Parathyroid adenoma (tissue), 2 donors: ENCODE results near the gene CSAD.
A peak's percentile ranks its signal among the peaks of the same experiment; 100 is the strongest.

Source experiments
- H2AFZ ChIP-seq: fragments of 300-600 bp; sonication (generic); one replicate; pipeline ENCODE4 v1.7.0; 2017; ENCODE audit warnings: antibody characterized with exemption, mild to moderate bottlenecking
- H3K27ac ChIP-seq: fragments of 300-600 bp; sonication (generic); one replicate; pipeline ENCODE4 v1.7.0; 2017
- H3K27me3 ChIP-seq: fragments of 300-600 bp; sonication (generic); one replicate; pipeline ENCODE4 v1.7.0; 2017; ENCODE audit warnings: low read length; ENCODE audit not compliant: control insufficient read depth, insufficient read depth
- H3K36me3 ChIP-seq: fragments of 300-600 bp; sonication (generic); one replicate; pipeline ENCODE4 v1.7.0; 2017; ENCODE audit warnings: low read length; ENCODE audit not compliant: control insufficient read depth, insufficient read depth
- H3K4me1 ChIP-seq: fragments of 300-600 bp; sonication (generic); one replicate; pipeline ENCODE4 v1.7.0; 2017; ENCODE audit warnings: control low read depth
- H3K4me2 ChIP-seq: fragments of 300-600 bp; sonication (generic); one replicate; pipeline ENCODE4 v1.7.0; 2017; ENCODE audit warnings: low read length
- H3K4me3 ChIP-seq: fragments of 300-600 bp; sonication (generic); one replicate; pipeline ENCODE4 v1.7.0; 2017; ENCODE audit warnings: low read depth, low read length
- H3K79me2 ChIP-seq: fragments of 300-600 bp; sonication (generic); one replicate; pipeline ENCODE4 v1.7.0; 2017; ENCODE audit warnings: control low read depth
- H3K9ac ChIP-seq: fragments of 300-600 bp; sonication (generic); one replicate; pipeline ENCODE4 v1.7.0; 2017; ENCODE audit warnings: mild to moderate bottlenecking
- H3K9me3 ChIP-seq: fragments of 300-600 bp; sonication (generic); one replicate; pipeline ENCODE4 v1.7.0; 2017; ENCODE audit warnings: low read length; ENCODE audit not compliant: control insufficient read depth
- TF ChIP-seq, protein P1 (sequence below): fragments of 300-600 bp; sonication (generic); IDR thresholded peaks from one replicate; pipeline ENCODE4 v1.7.0; 2017; ENCODE audit warnings: antibody characterized with exemption, mild to moderate bottlenecking
- donor health status: primary hyperparathyroidism.

The CSAD gene

DNA sequence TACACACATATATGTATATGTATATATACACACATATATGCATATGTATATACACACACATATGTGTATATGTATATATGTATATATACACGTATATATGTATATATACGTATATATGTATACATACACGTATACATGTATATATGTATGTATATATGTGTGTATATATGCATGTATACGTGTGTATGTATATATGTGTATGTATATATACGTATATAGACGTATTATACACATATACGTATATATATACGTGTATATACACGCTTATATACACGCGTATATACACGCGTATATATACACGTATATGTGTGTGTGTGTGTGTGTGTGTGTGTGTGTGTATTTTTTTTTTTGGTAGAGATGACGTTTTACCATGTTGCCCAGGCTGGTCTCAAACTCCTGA lies 33.1 kb downstream of the CSAD start:
- Histone ChIP-seq H3K4me2 (no peak overlapping the region), H2AFZ (no peak overlapping the region), H3K9me3 (no peaks in the 10 kb centered on the region), H3K4me3 (no peak overlapping the region), H3K79me2 (no peaks in the 10 kb centered on the region), H3K4me1 (no peaks in the 10 kb centered on the region), H3K9ac (no peak overlapping the region), H3K36me3 (no peaks in the 10 kb centered on the region), H3K27ac (no peak overlapping the region), H3K27me3 (no peaks in the 10 kb centered on the region)
- TF ChIP-seq, protein P1, sequence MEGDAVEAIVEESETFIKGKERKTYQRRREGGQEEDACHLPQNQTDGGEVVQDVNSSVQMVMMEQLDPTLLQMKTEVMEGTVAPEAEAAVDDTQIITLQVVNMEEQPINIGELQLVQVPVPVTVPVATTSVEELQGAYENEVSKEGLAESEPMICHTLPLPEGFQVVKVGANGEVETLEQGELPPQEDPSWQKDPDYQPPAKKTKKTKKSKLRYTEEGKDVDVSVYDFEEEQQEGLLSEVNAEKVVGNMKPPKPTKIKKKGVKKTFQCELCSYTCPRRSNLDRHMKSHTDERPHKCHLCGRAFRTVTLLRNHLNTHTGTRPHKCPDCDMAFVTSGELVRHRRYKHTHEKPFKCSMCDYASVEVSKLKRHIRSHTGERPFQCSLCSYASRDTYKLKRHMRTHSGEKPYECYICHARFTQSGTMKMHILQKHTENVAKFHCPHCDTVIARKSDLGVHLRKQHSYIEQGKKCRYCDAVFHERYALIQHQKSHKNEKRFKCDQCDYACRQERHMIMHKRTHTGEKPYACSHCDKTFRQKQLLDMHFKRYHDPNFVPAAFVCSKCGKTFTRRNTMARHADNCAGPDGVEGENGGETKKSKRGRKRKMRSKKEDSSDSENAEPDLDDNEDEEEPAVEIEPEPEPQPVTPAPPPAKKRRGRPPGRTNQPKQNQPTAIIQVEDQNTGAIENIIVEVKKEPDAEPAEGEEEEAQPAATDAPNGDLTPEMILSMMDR: no peak

DNA sequence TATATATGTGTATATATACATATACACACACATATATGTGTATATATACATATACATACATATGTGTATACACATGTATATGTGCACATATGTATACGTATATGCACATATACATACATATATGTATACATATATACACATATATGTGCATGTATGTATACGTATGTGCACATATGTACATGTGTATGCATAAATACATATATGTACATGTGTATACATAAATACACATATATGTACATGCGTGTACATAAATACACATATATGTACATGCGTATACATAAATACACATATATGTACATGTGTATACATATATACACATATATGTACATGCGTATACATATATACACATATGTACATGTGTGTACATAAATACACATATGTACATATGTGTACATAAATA lies 33.5 kb downstream of the CSAD start:
- no peaks in the 10 kb centered on the region for H3K4me1 ChIP-seq
- no peaks in the 10 kb centered on the region for H3K79me2 ChIP-seq
- H2AFZ ChIP-seq: no peak overlapping the region
- no peak overlapping the region for H3K9ac ChIP-seq
- no peak overlapping the region for H3K4me3 ChIP-seq
- H3K27ac ChIP-seq: no peak overlapping the region
- H3K9me3 ChIP-seq: no peaks in the 10 kb centered on the region
- no peaks in the 10 kb centered on the region for H3K27me3 ChIP-seq
- TF ChIP-seq, protein P1: no peak
- H3K36me3 ChIP-seq: no peaks in the 10 kb centered on the region
- H3K4me2 ChIP-seq: no peak overlapping the region

DNA sequence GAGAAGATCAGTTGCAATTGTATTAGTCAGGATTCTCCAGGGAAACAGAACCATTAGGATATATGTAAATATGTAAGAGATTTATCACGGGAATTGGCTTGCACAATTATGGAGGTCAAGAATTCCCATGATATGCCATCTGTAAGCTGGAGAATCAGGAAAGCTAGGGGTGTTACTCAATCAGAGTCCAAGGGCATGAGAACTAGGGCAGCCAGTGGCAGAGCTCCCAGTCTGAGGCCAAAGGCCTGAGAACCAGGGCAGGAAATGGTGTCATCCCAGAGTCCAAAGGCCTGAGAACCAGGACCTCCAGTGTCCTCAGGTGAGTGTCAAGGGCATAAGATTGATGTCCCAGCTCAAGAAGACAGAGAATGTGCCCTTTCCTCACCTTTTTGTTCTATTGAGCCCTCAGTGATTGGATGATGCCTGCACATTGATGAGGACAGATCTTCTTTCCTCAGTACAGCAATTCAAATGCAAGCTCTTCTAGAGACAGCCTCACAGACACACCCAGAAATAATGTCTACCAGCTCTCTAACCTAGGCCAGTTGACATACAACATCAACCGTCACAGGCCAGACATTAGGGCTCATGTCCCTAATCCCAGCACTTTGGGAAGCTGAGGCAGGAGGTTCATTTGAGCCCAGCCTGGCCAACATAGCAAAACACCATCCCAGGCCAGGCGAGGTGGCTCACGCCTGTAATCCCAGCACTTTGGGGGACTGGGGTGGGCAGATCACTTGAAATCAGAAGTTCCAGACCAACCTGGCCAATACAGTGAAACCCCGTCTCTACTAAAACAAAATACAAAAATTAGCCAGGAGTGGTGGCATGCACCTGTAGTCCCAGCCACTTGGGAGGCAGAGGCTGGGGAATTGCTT lies 35.1 kb downstream of the CSAD start:
- Histone ChIP-seq H3K4me1 (no peaks in the 10 kb centered on the region), H3K9me3 (no peaks in the 10 kb centered on the region), H3K4me3 (no peak overlapping the region), H3K27me3 (no peaks in the 10 kb centered on the region), H3K36me3 (no peaks in the 10 kb centered on the region), H3K79me2 (no peaks in the 10 kb centered on the region), H3K9ac (no peak overlapping the region), H2AFZ (peak overlapping the region; percentile 44), H3K27ac (no peak overlapping the region), H3K4me2 (no peak overlapping the region)
- TF ChIP-seq, protein P1: no peak

DNA sequence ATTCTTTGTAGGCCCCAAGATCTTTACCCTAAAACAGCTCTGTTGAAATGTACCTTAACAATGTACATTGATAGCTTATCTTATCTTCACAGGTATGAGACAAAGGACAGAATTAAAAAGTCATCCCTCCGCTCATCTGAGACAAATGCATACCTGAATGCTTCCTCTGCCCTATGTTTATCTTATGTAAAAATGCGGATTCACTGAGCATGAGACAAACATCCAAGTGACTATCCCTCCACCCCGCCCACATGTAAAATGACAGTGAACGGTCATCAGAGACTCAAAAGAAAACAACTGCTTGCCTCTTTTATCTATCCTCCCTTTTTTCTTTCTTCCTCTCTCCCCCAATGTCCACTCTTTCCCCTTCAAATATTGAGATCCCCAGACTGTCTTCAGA lies 37.4 kb downstream of the CSAD start:
- Histone ChIP-seq H3K27ac (no peak overlapping the region), H3K4me1 (no peaks in the 10 kb centered on the region), H3K27me3 (no peaks in the 10 kb centered on the region), H3K36me3 (no peaks in the 10 kb centered on the region), H3K9me3 (no peaks in the 10 kb centered on the region), H3K9ac (no peak overlapping the region), H3K4me3 (no peak overlapping the region), H2AFZ (peak overlapping the region; percentile 19), H3K4me2 (peak overlapping the region; percentile 22), H3K79me2 (no peaks in the 10 kb centered on the region)
- TF ChIP-seq, protein P1: no peak

DNA sequence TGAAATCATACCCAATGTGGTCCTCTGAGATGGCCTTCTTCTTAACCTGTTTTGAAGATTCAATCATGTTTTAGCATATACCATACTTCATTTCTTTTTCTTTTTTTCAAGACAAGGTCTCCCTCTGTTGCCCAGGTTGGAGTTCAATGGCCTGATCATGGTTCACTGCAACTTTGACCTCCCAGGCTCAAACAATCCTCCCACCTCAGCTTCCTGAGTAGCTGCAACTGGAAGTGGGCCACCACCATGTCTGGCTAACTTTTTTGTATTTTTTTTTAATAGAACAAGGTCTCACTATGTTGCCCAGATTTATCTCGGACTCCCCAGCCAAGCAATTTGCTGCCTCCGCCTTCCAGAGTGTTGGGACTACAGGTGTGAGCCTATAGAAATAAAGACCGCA lies 47.0 kb downstream of the CSAD start:
- Histone ChIP-seq H3K27ac (no peak overlapping the region), H3K9me3 (no peaks in the 10 kb centered on the region), H3K27me3 (no peaks in the 10 kb centered on the region), H2AFZ (no peak overlapping the region), H3K9ac (no peak overlapping the region), H3K4me2 (no peak overlapping the region), H3K4me1 (no peaks in the 10 kb centered on the region), H3K4me3 (no peak overlapping the region), H3K36me3 (no peaks in the 10 kb centered on the region), H3K79me2 (no peaks in the 10 kb centered on the region)
- TF ChIP-seq, protein P1: no peak
